IMR-90 (cell line): ENCODE measurements around the gene ZNF862. TPM values are rescaled to one million over a fixed set of nuclear protein-coding genes. Genes with fewer than 3 reads are reported as not detected.

Experiments
- ATAC-seq: fragments of 200-7000 bp; cut with Tn5 transposase; 2 replicates; pipeline ENCODE4 v1.9.1; 2020; ENCODE audit warnings: low read depth, mild to moderate bottlenecking, moderate library complexity
- BruUV-seq: library from RNA; stranded (reverse); fragments of 400-500 nt; replicated peaks from 2 replicates; lab custom pipeline; 2021; lab: Mats Ljungman, UMichigan
- CTCF ChIA-PET: fragments of 300-600 bp; formaldehyde crosslinking; extraction: SDS; loops from one replicate; lab custom pipeline; 2021; ENCODE audit warnings: antibody characterized with exemption; lab: Yijun Ruan, JAX
- POLR2A ChIA-PET: fragments of 300-600 bp; sonication (Branson Sonifier 250); formaldehyde crosslinking; loops from one replicate; lab custom pipeline; 2022; ENCODE audit warnings: antibody characterized with exemption; ENCODE audit not compliant: unreplicated experiment; lab: Charles Lee
- DNase-seq: peaks from one replicate; pipeline ENCODE4 v3.0.0; 2013
- H2AFZ ChIP-seq: replicated peaks from 2 replicates; pipeline ENCODE3; 2013; ENCODE audit warnings: low read length, mild to moderate bottlenecking; ENCODE audit not compliant: poor library complexity
- H2AK5ac ChIP-seq: 2 replicates; pipeline ENCODE4 v1.6.1; 2013; ENCODE audit warnings: low read depth, low read length, inconsistent platforms
- H2AK9ac ChIP-seq: replicated peaks from 2 replicates; pipeline ENCODE3; 2013; ENCODE audit warnings: mild to moderate bottlenecking, low read depth, low read length, moderate library complexity; ENCODE audit not compliant: poor library complexity
- H2BK120ac ChIP-seq: 2 replicates; pipeline ENCODE4 v1.6.1; 2013; ENCODE audit warnings: low read depth, low read length, inconsistent platforms
- H2BK15ac ChIP-seq: 3 replicates; pipeline ENCODE4 v1.6.1; 2013; ENCODE audit warnings: low read depth, low read length, inconsistent platforms
- H2BK20ac ChIP-seq: 2 replicates; pipeline ENCODE4 v1.6.1; 2013; ENCODE audit warnings: low read depth, mild to moderate bottlenecking, inconsistent platforms, low read length, moderate library complexity
- H2BK5ac ChIP-seq: 2 replicates; pipeline ENCODE4 v1.6.1; 2013; ENCODE audit warnings: mild to moderate bottlenecking, low read depth, low read length, inconsistent platforms; ENCODE audit not compliant: poor library complexity, severe bottlenecking
- H3K14ac ChIP-seq: replicated peaks from 2 replicates; pipeline ENCODE4 v1.6.1; 2013; ENCODE audit warnings: low read depth, low read length, inconsistent platforms
- H3K18ac ChIP-seq: 2 replicates; pipeline ENCODE4 v1.6.1; 2013; ENCODE audit warnings: low read depth, low read length, control low read depth
- H3K23ac ChIP-seq: 2 replicates; pipeline ENCODE4 v1.6.1; 2013; ENCODE audit warnings: low read depth, low read length, inconsistent platforms
- H3K27ac ChIP-seq: 2 replicates; pipeline ENCODE4 v1.5.1; 2013; ENCODE audit warnings: mild to moderate bottlenecking, control low read depth, low read length; ENCODE audit not compliant: insufficient read depth
- H3K27me3 ChIP-seq: 2 replicates; pipeline ENCODE4 v1.6.1; 2013; ENCODE audit warnings: low read length; ENCODE audit not compliant: control insufficient read depth, insufficient read depth
- H3K36me3 ChIP-seq: 2 replicates; pipeline ENCODE4 v1.6.1; 2013; ENCODE audit warnings: low read length, mixed read lengths; ENCODE audit not compliant: control insufficient read depth, insufficient read depth
- H3K4ac ChIP-seq: 2 replicates; pipeline ENCODE4 v1.6.1; 2013; ENCODE audit warnings: low read depth, low read length, inconsistent platforms
- H3K4me1 ChIP-seq: 2 replicates; pipeline ENCODE4 v1.6.1; 2013; ENCODE audit warnings: low read length, mixed read lengths; ENCODE audit not compliant: control insufficient read depth, insufficient read depth
- H3K4me2 ChIP-seq: 2 replicates; pipeline ENCODE4 v1.6.1; 2013; ENCODE audit warnings: low read depth, mild to moderate bottlenecking, control low read depth, low read length, moderate library complexity
- H3K4me3 ChIP-seq: 2 replicates; pipeline ENCODE4 v1.5.1; 2013; ENCODE audit warnings: low read depth, mild to moderate bottlenecking, control low read depth, low read length, moderate library complexity; ENCODE audit not compliant: insufficient read depth
- H3K56ac ChIP-seq: 2 replicates; pipeline ENCODE4 v1.6.1; 2013; ENCODE audit warnings: low read length, inconsistent platforms; ENCODE audit not compliant: insufficient read depth; ENCODE audit errors: extremely low read depth
- H3K79me1 ChIP-seq, 2 experiments: 2 replicates each; pipeline ENCODE4 v1.6.1; 2013; ENCODE audit warnings: low read length in 2 of 2, inconsistent platforms in 1 of 2, low read depth in 1 of 2
- H3K9ac ChIP-seq: 2 replicates; pipeline ENCODE4 v1.6.1; 2013; ENCODE audit warnings: low read depth, low read length, control low read depth
- H3K9me1 ChIP-seq: 2 replicates; pipeline ENCODE4 v1.6.1; 2013; ENCODE audit warnings: low read length, inconsistent platforms; ENCODE audit not compliant: insufficient read depth
- H3K9me3 ChIP-seq: 2 replicates; pipeline ENCODE4 v1.6.1; 2013; ENCODE audit warnings: low read length; ENCODE audit not compliant: control insufficient read depth, insufficient read depth
- H4K20me1 ChIP-seq: 2 replicates; pipeline ENCODE4 v1.6.1; 2013; ENCODE audit warnings: low read length, inconsistent platforms; ENCODE audit not compliant: insufficient read depth
- H4K5ac ChIP-seq: 2 replicates; pipeline ENCODE4 v1.6.1; 2013; ENCODE audit warnings: mild to moderate bottlenecking, low read depth, low read length, control low read depth
- H4K8ac ChIP-seq, 2 experiments: 2 replicates each; pipeline ENCODE4 v1.6.1; 2013; ENCODE audit warnings: low read depth in 2 of 2, low read length in 2 of 2, control low read depth in 1 of 2, inconsistent platforms in 1 of 2
- H4K91ac ChIP-seq: 2 replicates; pipeline ENCODE4 v1.6.1; 2013; ENCODE audit warnings: low read depth, low read length, inconsistent platforms; ENCODE audit not compliant: insufficient read depth
- BHLHE40 ChIP-seq: fragments of 150-350 bp; IDR thresholded peaks from 2 replicates; pipeline ENCODE4 v1.6.1; 2016; ENCODE audit warnings: mild to moderate bottlenecking, low read depth, low read length
- CEBPB ChIP-seq: IDR thresholded peaks from 2 replicates; pipeline ENCODE4 v1.6.1; 2012; ENCODE audit warnings: low read depth, low read length, improper control_type of control experiment
- CHD1 ChIP-seq: IDR thresholded peaks from 2 replicates; pipeline ENCODE4 v1.6.1; 2012; ENCODE audit warnings: low read depth, low read length, improper control_type of control experiment
- CTCF ChIP-seq: conservative IDR thresholded peaks from 2 replicates; pipeline ENCODE4 v1.5.1; 2012; ENCODE audit warnings: mild to moderate bottlenecking, low read depth, low read length, improper control_type of control experiment
- ELK1 ChIP-seq: fragments of 150-350 bp; IDR thresholded peaks from 2 replicates; pipeline ENCODE4 v1.6.1; 2016; ENCODE audit warnings: low read depth, mild to moderate bottlenecking, low read length, moderate library complexity, borderline replicate concordance
- FOS ChIP-seq: fragments of 150-350 bp; IDR thresholded peaks from 2 replicates; pipeline ENCODE4 v1.6.1; 2016; ENCODE audit warnings: low read depth, low read length
- MAFK ChIP-seq: IDR thresholded peaks from 2 replicates; pipeline ENCODE4 v1.6.1; 2012; ENCODE audit warnings: low read depth, low read length, improper control_type of control experiment
- MAZ ChIP-seq: IDR thresholded peaks from 2 replicates; pipeline ENCODE4 v1.6.1; 2012; ENCODE audit warnings: low read depth, mild to moderate bottlenecking, low read length, improper control_type of control experiment, moderate library complexity, borderline replicate concordance
- MXI1 ChIP-seq: IDR thresholded peaks from 2 replicates; pipeline ENCODE4 v1.6.1; 2012; ENCODE audit warnings: low read depth, mild to moderate bottlenecking, low read length, moderate library complexity, borderline replicate concordance
- NFE2L2 ChIP-seq: fragments of 150-350 bp; IDR thresholded peaks from 2 replicates; pipeline ENCODE4 v1.6.1; 2016; ENCODE audit warnings: low read depth, mild to moderate bottlenecking, low read length
- POLR2A ChIP-seq: IDR thresholded peaks from 2 replicates; pipeline ENCODE4 v1.6.1; 2012; ENCODE audit warnings: mild to moderate bottlenecking, low read depth, low read length
- RAD21 ChIP-seq: IDR thresholded peaks from 2 replicates; pipeline ENCODE4 v1.6.1; 2012; ENCODE audit warnings: low read length, improper control_type of control experiment
- RCOR1 ChIP-seq: IDR thresholded peaks from 2 replicates; pipeline ENCODE4 v1.6.1; 2012; ENCODE audit warnings: mild to moderate bottlenecking, low read length, improper control_type of control experiment; ENCODE audit not compliant: insufficient replicate concordance
- RFX5 ChIP-seq: IDR thresholded peaks from 2 replicates; pipeline ENCODE4 v1.8.0; 2012; ENCODE audit warnings: low read depth, mild to moderate bottlenecking, low read length, moderate library complexity
- SMC3 ChIP-seq: fragments of 150-350 bp; IDR thresholded peaks from 2 replicates; pipeline ENCODE4 v1.6.1; 2016; ENCODE audit warnings: low read depth, mild to moderate bottlenecking, antibody characterized with exemption, low read length, moderate library complexity
- WGBS, 2 experiments: methylation state at CpG; one replicate each; pipeline versions ENCODE4 v1.1.5 to v1.1.7; 2013; ENCODE audit warnings: missing lambda C conversion rate in 2 of 2; ENCODE audit not compliant: insufficient read length in 1 of 2; ENCODE audit errors: extremely low coverage in 2 of 2; 5-methylcytosine and 5-hydroxymethylcytosine counted together
- dilution Hi-C: fragments of 300-500 bp; cut with HindIII; formaldehyde crosslinking; loops from one replicate; pipeline ENCODE4 v1.14.3; 2018; ENCODE audit warnings: low sequenced_read_pairs; ENCODE audit not compliant: unreplicated experiment
- in situ Hi-C: fragments of 300-500 bp; cut with MboI; formaldehyde crosslinking; loops from 3 replicates; pipeline ENCODE4 v1.14.3; 2019; ENCODE audit warnings: low sequenced_read_pairs, inconsistent platforms, mixed read lengths
- intact Hi-C: fragments of 100-400 bp; cut with micrococcal nuclease; formaldehyde crosslinking; loops from 2 replicates; pipeline ENCODE4 v1.10.0; 2022
- polyA plus RNA-seq, 3 experiments: library from polyadenylated mRNA; depleted of rRNA; stranded (reverse); fragments of >200 nt; gene quantifications; 2 replicates each; pipeline ENCODE4 v1.2.3, GENCODE V29; 2012; ENCODE audit warnings: low replicate concordance in 1 of 3
- total RNA-seq: library from RNA; depleted of rRNA; stranded (reverse); fragments of >200 nt; gene quantifications from 2 replicates; pipeline ENCODE4 v1.2.3, GENCODE V29; 2012
- TF ChIP-seq, protein P1 (sequence below): fragments of 150-350 bp; IDR thresholded peaks from 2 replicates; pipeline ENCODE4 v1.6.1; 2017; ENCODE audit warnings: mild to moderate bottlenecking, antibody characterized with exemption, low read length, low read depth

ZNF862 gene
- total and polyA plus RNA-seq, 2 of the 4 experiments (the other 2 are of a cell fraction) = 5.9 to 10.8 TPM

DNA sequence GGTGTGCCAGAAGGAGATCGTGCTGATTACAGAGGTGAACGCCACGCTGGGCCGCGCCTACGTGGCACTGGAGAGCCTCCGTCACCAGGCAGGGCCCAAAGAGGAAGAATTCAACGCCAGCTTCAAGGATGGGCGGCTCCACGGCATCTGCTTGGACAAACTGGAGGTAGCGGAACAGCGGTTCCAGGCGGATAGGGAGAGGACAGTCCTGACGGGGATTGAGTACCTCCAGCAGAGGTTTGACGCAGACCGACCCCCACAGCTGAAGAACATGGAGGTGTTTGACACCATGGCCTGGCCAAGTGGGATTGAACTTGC is 23.5 kb downstream of the ZNF862 start:
- DNase-seq = no peak
- Histone ChIP-seq H2BK120ac (no peak overlapping the region), H3K14ac (no peak overlapping the region), H3K4me3 (no peak overlapping the region), H2AK9ac (peak overlapping the region; percentile 19), H3K56ac (no peak overlapping the region), H2BK15ac (no peak overlapping the region), H3K79me1 (no peaks in the 10 kb centered on the region), H3K23ac (no peak overlapping the region), H3K9me3 (no peaks in the 10 kb centered on the region), H4K5ac (no peak overlapping the region), H3K4me2 (no peak overlapping the region), H2BK20ac (no peak overlapping the region), H4K20me1 (no peaks in the 10 kb centered on the region), H3K9me1 (peaks cover 4% of the 10 kb centered on the region; the same call in 1 of the 2 replicates), H2AFZ (no peak overlapping the region), H3K36me3 (peaks cover 48% of the 10 kb centered on the region), H3K27me3 (no peaks in the 10 kb centered on the region), H2BK5ac (no peak overlapping the region), H4K8ac (no peak overlapping the region), H3K27ac (no peak overlapping the region), H2AK5ac (no peak overlapping the region), H3K4ac (no peak overlapping the region), H4K91ac (no peak overlapping the region), H3K9ac (no peak overlapping the region), H3K18ac (no peak overlapping the region), H3K4me1 (no peaks in the 10 kb centered on the region)
- ATAC-seq = no peak
- intact Hi-C loops (no loop called here), in situ Hi-C loops (loop anchor here (25.0 kb wide), 1 partner anchor 551 kb away; a partner anchor contains a TSS), dilution Hi-C loops (no loop called here)
- TF ChIP-seq FOS (no peak), CEBPB (no peak), SMC3 (no peak), MXI1 (no peak), RAD21 (no peak), CHD1 (no peak), POLR2A (no peak), NFE2L2 (no peak), MAZ (no peak), RFX5 (no peak), CTCF (no peak), MAFK (no peak), BHLHE40 (no peak), RCOR1 (no peak), ELK1 (no peak)
- TF ChIP-seq, protein P1, sequence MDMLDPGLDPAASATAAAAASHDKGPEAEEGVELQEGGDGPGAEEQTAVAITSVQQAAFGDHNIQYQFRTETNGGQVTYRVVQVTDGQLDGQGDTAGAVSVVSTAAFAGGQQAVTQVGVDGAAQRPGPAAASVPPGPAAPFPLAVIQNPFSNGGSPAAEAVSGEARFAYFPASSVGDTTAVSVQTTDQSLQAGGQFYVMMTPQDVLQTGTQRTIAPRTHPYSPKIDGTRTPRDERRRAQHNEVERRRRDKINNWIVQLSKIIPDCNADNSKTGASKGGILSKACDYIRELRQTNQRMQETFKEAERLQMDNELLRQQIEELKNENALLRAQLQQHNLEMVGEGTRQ = no peak
- WGBS, 2 experiments = 99% methylated on average over 14 of the region's 16 CpGs; no CpG with 5 or more reads in 1 of the 2 experiments
- ChIA-PET POLR2A (no interaction called here), CTCF (no interaction called here)
- no TSS peak for BruUV-seq
